GM18870 (cell line): ENCODE measurements around the gene PRKCSH.

ENCODE experiments used
- ATAC-seq: cut with Tn5 transposase; IDR thresholded peaks from one replicate; pipeline ENCODE4 v1.9.1; 2021; ENCODE audit warnings: moderate library complexity; ENCODE audit not compliant: unreplicated experiment

Gene PRKCSH

GRCh38 chr19:11475861-11476260 lies 40.4 kb downstream of the PRKCSH start:
- ATAC-seq, result no peak

- no peak for ATAC-seq
Observed at GRCh38 chr19:11478167-11479089, 43.0 kb downstream of the PRKCSH start.

GRCh38 chr19:11479090-11479897 lies 43.9 kb downstream of the PRKCSH start:
- no peak for ATAC-seq

- ATAC-seq, result no peak
Observed at GRCh38 chr19:11479898-11480714, 44.7 kb downstream of the PRKCSH start.

DNA sequence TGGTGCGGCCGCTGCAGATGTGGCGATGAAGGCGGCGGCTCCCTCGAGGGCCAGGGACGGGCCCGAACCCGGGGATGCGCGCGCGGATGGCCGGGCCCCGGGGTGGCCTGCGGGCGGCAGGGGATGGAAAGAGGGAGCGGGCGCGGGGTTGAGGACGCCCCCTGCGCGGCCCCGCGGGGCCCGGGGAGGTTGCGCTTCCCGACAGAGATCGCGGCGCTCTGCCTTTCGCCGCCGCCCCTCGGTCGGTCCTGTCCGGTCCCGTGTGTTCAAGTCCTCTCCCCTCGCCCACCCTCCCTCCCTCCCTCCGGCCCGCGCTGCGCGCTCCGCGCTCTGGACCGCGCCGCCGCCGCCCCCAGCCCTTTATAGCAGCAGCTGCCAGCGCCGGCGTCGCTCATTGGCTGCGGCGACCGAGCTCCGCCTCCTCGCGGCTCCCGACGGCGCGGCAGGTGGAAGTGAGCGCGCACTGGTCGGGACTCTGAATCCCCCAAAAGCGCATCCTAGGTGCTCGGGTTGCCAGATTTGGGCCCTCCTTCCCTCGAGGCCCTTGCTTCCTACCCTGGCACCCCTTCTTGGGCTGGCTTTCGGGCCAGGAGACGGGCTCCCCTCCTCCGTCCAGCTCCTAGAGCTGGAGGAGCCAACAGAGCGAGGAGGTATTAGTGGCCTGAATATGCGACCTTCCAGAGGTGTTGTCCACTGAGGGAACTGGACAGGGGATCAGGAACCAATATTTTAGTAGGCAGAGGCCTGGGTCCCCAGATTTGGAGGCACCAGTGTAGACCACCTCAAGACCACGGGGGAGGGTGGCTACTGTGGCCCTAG lies 45.5 kb downstream of the PRKCSH start, which contains the start of gene ELAVL3:
ELAVL3 (minus strand) TSS at position 332 of the 819 bp plus-strand sequence. CDS start 438 bp downstream, outside the sequence.
- ATAC-seq, result no peak

DNA sequence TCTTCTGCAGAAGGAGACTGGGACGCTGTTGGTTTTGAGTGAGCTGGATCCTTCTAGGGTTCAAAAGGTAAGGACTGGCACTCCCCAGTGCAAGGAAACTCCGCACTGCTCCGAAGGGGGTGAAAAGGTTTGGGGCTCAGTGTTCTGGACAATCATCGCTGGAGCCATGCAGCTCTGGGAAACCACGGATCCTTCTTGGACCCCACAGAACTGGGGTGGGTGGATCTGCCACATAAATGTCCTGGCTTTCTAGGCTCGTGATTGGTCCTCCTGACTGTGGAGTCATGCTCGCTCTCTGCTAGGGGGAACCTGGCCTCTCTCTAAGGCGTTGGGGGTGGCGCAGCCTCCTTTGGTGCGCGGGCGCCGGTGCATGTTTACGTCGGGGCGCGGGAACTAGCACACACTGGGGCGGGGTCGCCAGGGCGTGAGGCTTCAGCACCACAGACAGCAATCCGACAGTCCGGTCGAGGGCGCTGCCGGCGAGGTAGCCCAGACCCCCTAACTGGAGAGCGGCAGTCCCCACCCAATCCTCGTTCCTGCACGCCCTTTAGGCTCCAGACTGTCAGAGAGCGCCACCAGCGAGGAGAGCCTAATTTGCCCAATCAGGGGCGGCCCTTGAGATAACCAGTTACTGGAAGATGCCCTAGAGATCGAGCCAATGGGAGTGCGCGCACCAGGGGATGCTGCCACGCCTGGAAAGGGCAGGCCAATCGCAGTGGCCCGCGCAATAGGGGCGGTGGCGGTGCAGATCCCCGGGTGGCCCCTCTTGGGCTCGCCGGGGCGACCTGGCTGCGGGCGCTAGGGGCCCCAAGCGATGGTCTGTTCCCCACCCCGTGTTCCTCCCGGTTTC lies 46.3 kb downstream of the PRKCSH start:
- ATAC-seq, result no peak

DNA sequence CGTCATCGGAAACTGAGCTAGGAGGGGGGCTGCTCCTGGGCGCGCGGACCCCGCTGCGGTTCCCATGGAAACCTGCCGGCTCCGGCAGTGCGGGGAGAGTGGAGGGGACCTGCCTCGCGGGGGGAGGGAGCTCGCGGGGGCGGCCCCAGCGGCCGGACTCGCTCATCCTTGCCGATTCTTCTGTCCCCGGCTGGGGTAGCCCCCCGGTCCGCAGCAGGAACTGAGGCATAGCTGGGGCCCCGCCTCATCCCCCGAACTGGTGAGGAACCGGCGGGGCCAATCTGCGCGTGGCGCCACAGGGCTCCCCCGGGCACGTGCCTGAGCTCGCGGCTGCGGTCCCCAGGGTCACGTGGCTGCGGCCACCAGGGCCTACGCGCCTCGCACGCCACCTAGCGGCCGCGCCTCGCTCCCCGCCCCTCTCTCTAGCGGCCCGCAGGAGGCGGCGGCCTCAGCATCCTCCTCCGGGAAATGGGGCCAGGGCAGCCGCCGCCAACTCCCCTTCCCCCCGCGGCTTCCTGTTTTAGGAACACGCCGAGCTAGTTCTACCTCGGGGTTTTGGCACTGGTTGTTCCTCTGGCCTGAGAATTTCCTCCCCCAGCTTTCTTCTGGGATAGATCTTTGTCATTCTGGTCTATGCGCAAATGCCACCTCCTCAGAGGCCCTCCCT lies 47.1 kb downstream of the PRKCSH start:
- no peak for ATAC-seq

DNA sequence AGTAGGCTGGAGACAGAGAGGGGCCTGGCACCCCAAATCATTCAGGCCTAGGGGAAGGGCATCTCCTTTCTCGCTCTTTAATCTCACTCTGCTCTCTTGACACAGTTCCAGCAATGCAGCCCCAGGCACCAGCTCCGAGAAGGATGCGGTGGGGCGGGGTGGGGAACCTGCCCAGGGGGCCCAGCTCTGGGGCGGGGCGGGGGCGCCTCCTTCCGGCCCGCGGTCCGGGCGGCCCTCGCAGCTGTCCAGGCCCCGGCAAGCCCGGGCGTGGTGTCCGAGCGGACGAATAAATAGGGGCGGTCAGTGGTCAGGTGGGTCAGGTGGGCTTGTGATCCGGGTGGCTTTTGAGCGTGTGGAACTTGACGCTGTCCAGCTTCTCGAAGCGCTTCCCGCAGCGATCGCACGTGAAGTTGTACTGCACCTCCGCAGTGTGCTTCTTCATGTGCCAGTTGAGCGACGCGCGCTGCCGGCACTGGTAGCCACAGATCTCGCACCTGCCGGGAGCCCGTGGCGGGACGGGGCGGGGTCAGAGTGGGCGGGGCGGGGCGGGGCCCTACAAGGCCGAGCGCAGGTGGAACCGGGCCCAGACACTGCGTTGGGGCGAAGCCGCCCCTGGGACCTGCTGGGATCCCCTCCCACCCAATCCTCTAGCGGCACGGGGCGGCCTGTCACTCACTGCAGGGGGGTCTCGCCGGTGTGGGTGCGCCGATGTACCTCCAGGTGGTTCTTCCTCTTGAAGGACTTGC lies 48.1 kb downstream of the PRKCSH start:
- no peak for ATAC-seq

DNA sequence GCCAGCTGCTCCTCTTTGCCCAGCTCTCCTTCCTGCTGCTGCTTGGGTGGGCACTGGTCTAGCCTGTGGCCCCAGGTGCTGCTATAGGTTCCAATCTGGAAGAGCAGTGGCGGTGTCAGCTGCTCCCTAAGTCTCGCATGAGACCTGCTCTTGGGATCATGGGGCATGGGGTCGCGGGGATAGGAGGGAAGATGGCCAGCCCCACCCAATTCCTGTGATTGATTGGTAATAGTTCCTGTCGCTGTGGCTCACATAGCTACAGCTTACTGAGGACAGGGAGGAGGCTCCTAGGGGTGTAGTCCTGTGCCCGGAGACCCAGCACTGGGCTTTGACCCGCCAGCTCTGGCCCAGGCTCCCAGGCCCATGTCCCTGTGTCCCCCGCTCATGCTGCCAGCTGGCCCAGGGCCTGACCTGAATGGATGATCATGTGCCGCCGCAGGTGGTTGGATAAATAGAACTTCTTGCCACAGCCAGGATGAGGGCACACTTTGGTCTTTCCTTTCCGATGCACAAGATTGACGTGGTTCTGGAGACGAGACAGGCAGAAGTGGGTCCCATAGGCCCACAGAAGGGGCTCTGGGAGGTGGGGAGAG lies 49.9 kb downstream of the PRKCSH start:
- no peak for ATAC-seq

DNA sequence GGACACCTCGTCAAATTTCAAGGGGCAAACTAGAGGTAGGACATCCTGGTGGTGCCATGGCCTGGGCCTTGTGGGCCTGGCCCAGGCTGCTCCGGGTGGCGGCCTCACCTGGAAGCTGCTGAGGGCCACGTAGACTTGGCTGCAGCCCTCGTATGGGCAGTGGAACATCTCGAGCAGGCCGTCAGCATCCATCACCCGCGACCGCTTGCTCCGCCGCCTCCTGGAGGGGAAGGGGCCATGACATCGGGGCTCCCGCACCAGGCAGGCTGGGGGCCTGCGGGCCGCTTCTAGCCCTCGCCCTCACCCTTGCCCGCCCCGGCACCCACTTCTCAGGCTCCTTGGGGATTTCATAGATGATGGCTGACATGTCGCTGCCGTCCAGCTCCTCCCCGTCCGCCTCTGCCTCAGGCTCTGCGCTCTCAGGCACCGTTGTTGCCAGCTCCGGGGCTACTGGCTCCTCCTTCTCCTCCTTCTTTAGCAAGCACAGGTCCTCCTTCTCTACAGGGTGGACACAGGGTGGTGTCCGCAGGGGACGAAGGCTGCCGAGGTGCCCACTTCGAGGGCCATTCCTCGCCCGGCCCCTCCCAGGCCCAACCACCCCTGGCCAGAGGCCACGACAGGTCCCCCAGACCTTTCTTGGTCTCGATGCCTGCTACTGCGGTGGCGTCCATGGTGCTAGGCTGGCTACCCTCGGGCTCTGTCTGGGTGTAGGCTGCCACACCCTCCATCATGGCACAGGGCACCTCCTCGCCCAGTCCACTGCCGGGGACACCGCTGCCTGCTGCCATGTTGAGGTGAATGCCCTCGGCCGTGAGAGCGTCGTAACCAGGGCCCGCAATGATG lies 51.4 kb downstream of the PRKCSH start:
- no peak for ATAC-seq

DNA sequence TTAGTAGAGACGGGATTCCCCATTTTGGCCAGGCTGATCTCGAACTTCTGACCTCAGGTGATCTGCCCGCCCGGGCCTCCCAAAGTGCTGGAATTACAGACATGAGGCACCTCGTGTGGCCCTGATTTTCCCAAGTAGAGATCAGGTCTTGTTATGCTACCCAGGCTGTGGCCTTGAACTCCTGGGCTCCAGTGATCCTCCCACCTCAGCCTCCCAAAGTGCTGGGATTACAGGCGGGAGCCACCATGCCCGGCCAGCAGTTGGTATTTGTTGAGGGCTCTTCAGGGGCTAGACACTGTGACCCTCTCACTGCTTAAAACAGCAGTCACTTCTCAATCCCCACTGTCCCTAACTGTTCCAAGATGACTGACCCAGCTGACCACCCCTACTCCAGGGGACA lies 53.9 kb downstream of the PRKCSH start:
- no peak for ATAC-seq

GRCh38 chr19:11494634-11495285 lies 59.3 kb downstream of the PRKCSH start:
- ATAC-seq, result no peak

DNA sequence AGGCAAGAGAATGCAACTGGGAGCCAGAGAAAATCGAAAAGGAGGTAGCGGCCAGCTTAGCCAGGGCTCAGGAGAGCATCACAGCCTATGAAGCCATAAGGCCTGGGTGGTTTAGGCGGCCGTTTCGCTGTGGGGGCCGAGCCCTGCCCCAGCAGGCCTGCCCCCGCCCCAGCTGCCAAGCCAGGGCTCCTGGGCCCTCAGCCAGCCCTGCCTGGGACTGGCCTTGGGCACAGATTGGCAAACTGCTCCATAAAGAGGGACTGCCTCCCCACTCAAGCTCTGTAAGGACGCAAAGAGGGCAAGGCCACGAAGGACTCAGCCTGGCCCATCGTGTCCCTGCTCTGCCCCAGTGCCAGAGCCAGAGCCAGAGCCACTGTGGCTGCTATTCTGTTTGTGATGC lies 60.0 kb downstream of the PRKCSH start:
- no peak for ATAC-seq

DNA sequence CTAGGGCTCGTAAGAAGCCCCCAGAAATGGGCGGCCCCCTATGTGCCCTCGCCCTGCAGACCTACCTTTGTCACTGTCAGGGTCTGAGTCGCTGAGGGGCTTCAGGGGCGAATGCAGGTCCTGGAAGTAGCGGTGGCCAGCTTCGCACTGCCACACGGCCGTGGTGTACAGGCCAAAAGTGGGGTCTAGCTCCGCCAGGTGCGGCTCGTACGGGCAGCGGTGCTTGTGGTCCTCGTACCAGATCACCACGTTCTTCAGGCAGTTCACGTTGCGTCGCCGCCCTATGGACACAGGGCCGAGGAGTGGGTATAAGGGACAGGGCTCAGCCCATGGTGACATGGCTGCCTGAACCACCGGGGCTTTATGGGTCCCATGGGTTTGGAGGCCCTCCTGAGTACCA lies 60.5 kb downstream of the PRKCSH start:
- ATAC-seq, result no peak

DNA sequence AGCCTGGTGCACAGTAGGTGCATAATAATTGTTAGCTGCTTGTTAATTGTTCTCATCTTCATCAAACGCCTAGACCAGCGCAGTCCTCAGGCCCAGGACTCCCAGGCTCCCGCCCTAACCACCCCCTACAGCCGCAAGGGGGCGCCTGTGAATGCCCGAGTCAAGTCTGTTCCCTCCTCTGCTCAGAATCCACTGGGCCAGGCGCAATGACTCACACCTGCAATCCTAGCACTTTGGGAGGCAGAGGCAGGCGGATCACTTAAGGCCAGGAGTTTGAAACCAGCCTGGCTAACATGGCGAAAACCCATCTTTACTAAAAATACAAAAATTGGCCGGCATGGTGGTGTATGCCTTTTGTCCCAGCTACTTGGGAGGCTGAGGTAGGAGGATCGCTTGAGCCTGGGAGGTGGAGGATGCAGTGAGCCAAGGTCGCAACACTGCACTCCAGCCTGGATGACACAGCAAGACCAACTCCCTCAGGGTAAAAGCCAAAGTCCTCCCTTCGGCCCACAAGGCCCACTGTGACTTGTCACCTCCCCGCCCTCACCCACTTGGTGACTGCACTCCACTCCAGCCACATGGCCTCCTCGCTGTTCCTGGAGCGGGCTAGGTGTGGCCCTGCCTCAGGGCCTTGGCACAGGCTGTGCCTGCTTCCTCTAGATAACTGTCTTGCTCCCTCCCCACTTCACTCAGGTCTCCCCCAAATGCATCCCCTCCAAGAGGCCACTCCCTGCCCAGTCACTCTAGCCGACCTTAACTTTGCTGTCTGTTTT lies 61.1 kb downstream of the PRKCSH start:
- ATAC-seq, result no peak
